ENCODE results near the gene TBX3.
A peak's percentile ranks its signal among the peaks of the same experiment; 100 is the strongest.

Gene TBX3

GRCh38 chr12:114671066-114671442 is 12.9 kb downstream of the TBX3 start:
- Histone ChIP-seq H3K4me3 (ENCODE audit: low read length) (peak overlapping the region; percentile 77), H3K27me3 (replicated peaks; ENCODE audit: control insufficient read depth, insufficient read depth, low read length) (no peaks in the 10 kb centered on the region), H3K9me3 (ENCODE audit: control insufficient read depth, low read length) (no peaks in the 10 kb centered on the region), H3K9ac (ENCODE audit: low read length) (peak overlapping the region; percentile 79), H3K4me1 (ENCODE audit: control insufficient read depth, insufficient read depth, low read length) (peaks cover 34% of the 10 kb centered on the region), H3K36me3 (ENCODE audit: control insufficient read depth, insufficient read depth, low read length, severe bottlenecking) (peaks cover 42% of the 10 kb centered on the region)
- DNase-seq (ENCODE audit: low read depth): no peak

- Histone ChIP-seq H3K4me3 (ENCODE audit: low read length) (peak overlapping the region; percentile 77), H3K27me3 (replicated peaks; ENCODE audit: control insufficient read depth, insufficient read depth, low read length) (no peaks in the 10 kb centered on the region), H3K9ac (ENCODE audit: low read length) (peak overlapping the region; percentile 79), H3K4me1 (ENCODE audit: control insufficient read depth, insufficient read depth, low read length) (peaks cover 30% of the 10 kb centered on the region), H3K36me3 (ENCODE audit: control insufficient read depth, insufficient read depth, low read length, severe bottlenecking) (peaks cover 38% of the 10 kb centered on the region), H3K9me3 (ENCODE audit: control insufficient read depth, low read length) (no peaks in the 10 kb centered on the region)
- DNase-seq (ENCODE audit: low read depth): peak; percentile 50
Measured at GRCh38 chr12:114670291-114670980, 13.5 kb downstream of the TBX3 start.

- Histone ChIP-seq H3K9ac (ENCODE audit: low read length) (peak overlapping the region; percentile 79), H3K4me3 (ENCODE audit: low read length) (peak overlapping the region; percentile 77), H3K36me3 (ENCODE audit: control insufficient read depth, insufficient read depth, low read length, severe bottlenecking) (peaks cover 30% of the 10 kb centered on the region), H3K27me3 (replicated peaks; ENCODE audit: control insufficient read depth, insufficient read depth, low read length) (no peaks in the 10 kb centered on the region), H3K9me3 (ENCODE audit: control insufficient read depth, low read length) (no peaks in the 10 kb centered on the region), H3K4me1 (ENCODE audit: control insufficient read depth, insufficient read depth, low read length) (peaks cover 30% of the 10 kb centered on the region)
- peak; percentile 89 for DNase-seq (ENCODE audit: low read depth)
Measured at GRCh38 chr12:114669401-114670290, 14.3 kb downstream of the TBX3 start.

- DNase-seq (ENCODE audit: low read depth): peak; percentile 60
- Histone ChIP-seq H3K27me3 (replicated peaks; ENCODE audit: control insufficient read depth, insufficient read depth, low read length) (no peaks in the 10 kb centered on the region), H3K4me3 (ENCODE audit: low read length) (peak overlapping the region; percentile 77), H3K9me3 (ENCODE audit: control insufficient read depth, low read length) (no peaks in the 10 kb centered on the region), H3K9ac (ENCODE audit: low read length) (peak overlapping the region; percentile 79), H3K36me3 (ENCODE audit: control insufficient read depth, insufficient read depth, low read length, severe bottlenecking) (peaks cover 23% of the 10 kb centered on the region), H3K4me1 (ENCODE audit: control insufficient read depth, insufficient read depth, low read length) (peaks cover 30% of the 10 kb centered on the region)
Measured at GRCh38 chr12:114668886-114669288, 15.1 kb downstream of the TBX3 start.

- DNase-seq (ENCODE audit: low read depth): peak; percentile 91
- H3K27me3 ChIP-seq (replicated peaks; ENCODE audit: control insufficient read depth, insufficient read depth, low read length): no peaks in the 10 kb centered on the region
- peak overlapping the region; percentile 86 for H3K4me3 ChIP-seq (ENCODE audit: low read length)
- peak overlapping the region; percentile 73 for H3K9ac ChIP-seq (ENCODE audit: low read length)
- peaks cover 18% of the 10 kb centered on the region for H3K36me3 ChIP-seq (ENCODE audit: control insufficient read depth, insufficient read depth, low read length, severe bottlenecking)
- no peaks in the 10 kb centered on the region for H3K9me3 ChIP-seq (ENCODE audit: control insufficient read depth, low read length)
- peaks cover 26% of the 10 kb centered on the region for H3K4me1 ChIP-seq (ENCODE audit: control insufficient read depth, insufficient read depth, low read length)
Measured at GRCh38 chr12:114668151-114668885, 15.7 kb downstream of the TBX3 start.

- Histone ChIP-seq H3K4me1 (ENCODE audit: control insufficient read depth, insufficient read depth, low read length) (peaks cover 20% of the 10 kb centered on the region), H3K4me3 (ENCODE audit: low read length) (peak overlapping the region; percentile 86), H3K9me3 (ENCODE audit: control insufficient read depth, low read length) (no peaks in the 10 kb centered on the region), H3K27me3 (replicated peaks; ENCODE audit: control insufficient read depth, insufficient read depth, low read length) (no peaks in the 10 kb centered on the region), H3K9ac (ENCODE audit: low read length) (peak overlapping the region; percentile 64), H3K36me3 (ENCODE audit: control insufficient read depth, insufficient read depth, low read length, severe bottlenecking) (peaks cover 13% of the 10 kb centered on the region)
- no peak for DNase-seq (ENCODE audit: low read depth)
Measured at GRCh38 chr12:114667669-114668150, 16.3 kb downstream of the TBX3 start.

GRCh38 chr12:114666746-114667668 is 17.0 kb downstream of the TBX3 start:
- Histone ChIP-seq H3K4me1 (ENCODE audit: control insufficient read depth, insufficient read depth, low read length) (peaks cover 18% of the 10 kb centered on the region), H3K9me3 (ENCODE audit: control insufficient read depth, low read length) (no peaks in the 10 kb centered on the region), H3K36me3 (ENCODE audit: control insufficient read depth, insufficient read depth, low read length, severe bottlenecking) (peaks cover 9% of the 10 kb centered on the region), H3K9ac (ENCODE audit: low read length) (no peak overlapping the region), H3K4me3 (ENCODE audit: low read length) (no peak overlapping the region), H3K27me3 (replicated peaks; ENCODE audit: control insufficient read depth, insufficient read depth, low read length) (no peaks in the 10 kb centered on the region)
- DNase-seq (ENCODE audit: low read depth): peak; percentile 83

GRCh38 chr12:114665411-114666260 is 18.3 kb downstream of the TBX3 start:
- Histone ChIP-seq H3K36me3 (ENCODE audit: control insufficient read depth, insufficient read depth, low read length, severe bottlenecking) (no peaks in the 10 kb centered on the region), H3K4me3 (ENCODE audit: low read length) (no peak overlapping the region), H3K9me3 (ENCODE audit: control insufficient read depth, low read length) (no peaks in the 10 kb centered on the region), H3K4me1 (ENCODE audit: control insufficient read depth, insufficient read depth, low read length) (peaks cover 13% of the 10 kb centered on the region), H3K27me3 (replicated peaks; ENCODE audit: control insufficient read depth, insufficient read depth, low read length) (no peaks in the 10 kb centered on the region), H3K9ac (ENCODE audit: low read length) (no peak overlapping the region)
- DNase-seq (ENCODE audit: low read depth): peak; percentile 66

GRCh38 chr12:114664651-114665320 is 19.2 kb downstream of the TBX3 start:
- Histone ChIP-seq H3K36me3 (ENCODE audit: control insufficient read depth, insufficient read depth, low read length, severe bottlenecking) (no peaks in the 10 kb centered on the region), H3K9ac (ENCODE audit: low read length) (no peak overlapping the region), H3K4me1 (ENCODE audit: control insufficient read depth, insufficient read depth, low read length) (peaks cover 6% of the 10 kb centered on the region), H3K9me3 (ENCODE audit: control insufficient read depth, low read length) (no peaks in the 10 kb centered on the region), H3K4me3 (ENCODE audit: low read length) (peak overlapping the region; percentile 37), H3K27me3 (replicated peaks; ENCODE audit: control insufficient read depth, insufficient read depth, low read length) (no peaks in the 10 kb centered on the region)
- peak; percentile 73 for DNase-seq (ENCODE audit: low read depth)

Data from adipocyte (in vitro differentiated cells).